Liver (tissue), 3 donors: ENCODE data around the gene B9D1.

ENCODE experiments used
- ATF3 ChIP-seq: IDR thresholded peaks from 2 replicates; pipeline ENCODE4 v1.6.1; 2016; ENCODE audit warnings: antibody characterized with exemption
- CTCF ChIP-seq: fragments of 150-350 bp; IDR thresholded peaks from 2 replicates; pipeline ENCODE4 v1.5.1; 2017; ENCODE audit warnings: improper control_type of control experiment, low read depth, low read length; ENCODE audit not compliant: missing input control
- EGR1 ChIP-seq, 2 donors: IDR thresholded peaks; 2 replicates each; pipeline ENCODE4 v1.6.1; 2016 to 2018; ENCODE audit warnings: antibody characterized with exemption in 2 of 2, low read depth in 2 of 2
- FOXA1 ChIP-seq: IDR thresholded peaks from 2 replicates; pipeline ENCODE4 v1.6.1; 2016; ENCODE audit warnings: antibody characterized with exemption
- FOXA2 ChIP-seq: IDR thresholded peaks from 2 replicates; pipeline ENCODE4 v1.6.1; 2016; ENCODE audit warnings: antibody characterized with exemption
- GABPA ChIP-seq, 2 donors: IDR thresholded peaks in 1 of 2; conservative IDR thresholded peaks in 1 of 2; 2 replicates each; pipeline ENCODE4 v1.6.1; 2016; ENCODE audit warnings: antibody characterized with exemption in 2 of 2, mild to moderate bottlenecking in 1 of 2, moderate library complexity in 1 of 2
- HNF4G ChIP-seq: IDR thresholded peaks from 2 replicates; pipeline ENCODE4 v1.6.1; 2016; ENCODE audit warnings: antibody characterized with exemption
- MAX ChIP-seq: IDR thresholded peaks from 2 replicates; pipeline ENCODE4 v1.6.1; 2016; ENCODE audit warnings: antibody characterized with exemption
- REST ChIP-seq: IDR thresholded peaks from 2 replicates; pipeline ENCODE4 v1.6.1; 2016; ENCODE audit warnings: antibody characterized with exemption, mild to moderate bottlenecking
- RXRA ChIP-seq, 2 donors: IDR thresholded peaks; 2 replicates each; pipeline ENCODE4 v1.6.1; 2017 to 2018; ENCODE audit warnings: antibody characterized with exemption in 2 of 2, mild to moderate bottlenecking in 1 of 2
- donor health status: healthy.
- donor health status: healthy.

- no peak for TF ChIP-seq CTCF
- no peak for TF ChIP-seq REST
- no peak for TF ChIP-seq HNF4G
- TF ChIP-seq RXRA (IDR thresholded peaks at IDR 0.05) = no peak
- no peak for TF ChIP-seq GABPA (IDR thresholded peaks at IDR 0.05 in 1 of 2, conservative IDR thresholded peaks at IDR 0.05 in 1 of 2)
- TF ChIP-seq MAX = no peak
- no peak for TF ChIP-seq EGR1 (IDR thresholded peaks at IDR 0.05; ENCODE audit: low read depth in 2 of 2)
- TF ChIP-seq FOXA1 = no peak
- no peak for TF ChIP-seq FOXA2
- no peak for TF ChIP-seq ATF3
Measured at GRCh38 chr17:19405114-19405513, 42.6 kb upstream of the B9D1 start.
